ENCODE measurements around the gene DDX10.

Gene DDX10

DNA sequence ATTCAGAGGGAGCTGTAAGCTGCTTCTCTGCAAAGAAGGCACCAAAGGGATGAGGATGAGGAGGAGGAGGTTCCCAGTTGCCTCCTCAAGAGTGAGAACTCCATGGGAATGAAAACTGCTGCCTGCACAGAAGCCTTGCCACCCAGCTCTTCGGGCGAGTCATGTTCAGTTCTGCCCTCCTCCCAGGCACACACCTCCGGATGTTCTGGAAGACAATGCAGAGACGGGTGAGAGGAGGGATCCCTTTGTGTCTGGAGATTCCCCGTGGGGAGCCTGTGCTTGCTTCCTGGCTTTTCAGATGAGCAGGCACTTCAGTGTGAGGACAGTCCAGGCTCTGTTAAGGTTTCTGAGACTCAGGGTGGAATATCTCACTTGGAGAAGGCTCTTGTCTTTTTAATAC lies 295.6 kb downstream of the DDX10 start:
- TF ChIP-seq SPI1 (IDR thresholded peaks at IDR 0.05; ENCODE audit: borderline replicate concordance, low read depth), result no peak
- TF ChIP-seq GABPA (IDR thresholded peaks at IDR 0.05; ENCODE audit: low read depth), result no peak
- TF ChIP-seq POLR2AphosphoS5 (IDR thresholded peaks at IDR 0.05; ENCODE audit: low read depth), result no peak
- TF ChIP-seq, protein P1, sequence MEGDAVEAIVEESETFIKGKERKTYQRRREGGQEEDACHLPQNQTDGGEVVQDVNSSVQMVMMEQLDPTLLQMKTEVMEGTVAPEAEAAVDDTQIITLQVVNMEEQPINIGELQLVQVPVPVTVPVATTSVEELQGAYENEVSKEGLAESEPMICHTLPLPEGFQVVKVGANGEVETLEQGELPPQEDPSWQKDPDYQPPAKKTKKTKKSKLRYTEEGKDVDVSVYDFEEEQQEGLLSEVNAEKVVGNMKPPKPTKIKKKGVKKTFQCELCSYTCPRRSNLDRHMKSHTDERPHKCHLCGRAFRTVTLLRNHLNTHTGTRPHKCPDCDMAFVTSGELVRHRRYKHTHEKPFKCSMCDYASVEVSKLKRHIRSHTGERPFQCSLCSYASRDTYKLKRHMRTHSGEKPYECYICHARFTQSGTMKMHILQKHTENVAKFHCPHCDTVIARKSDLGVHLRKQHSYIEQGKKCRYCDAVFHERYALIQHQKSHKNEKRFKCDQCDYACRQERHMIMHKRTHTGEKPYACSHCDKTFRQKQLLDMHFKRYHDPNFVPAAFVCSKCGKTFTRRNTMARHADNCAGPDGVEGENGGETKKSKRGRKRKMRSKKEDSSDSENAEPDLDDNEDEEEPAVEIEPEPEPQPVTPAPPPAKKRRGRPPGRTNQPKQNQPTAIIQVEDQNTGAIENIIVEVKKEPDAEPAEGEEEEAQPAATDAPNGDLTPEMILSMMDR (IDR thresholded peaks at IDR 0.05; ENCODE audit: insufficient read depth, low read length), result no peak
- H3K27me3 ChIP-seq (ENCODE audit: insufficient read depth, poor library complexity, severe bottlenecking), result no peaks in the 10 kb centered on the region
- no peak overlapping the region for H3K27ac ChIP-seq (replicated peaks)
- DNase-seq (ENCODE audit: low read depth in 1 of 2, low spot score in 1 of 2), result no peak
- no peak overlapping the region for H3K4me3 ChIP-seq (replicated peaks; ENCODE audit: insufficient read depth, low read length)

DNA sequence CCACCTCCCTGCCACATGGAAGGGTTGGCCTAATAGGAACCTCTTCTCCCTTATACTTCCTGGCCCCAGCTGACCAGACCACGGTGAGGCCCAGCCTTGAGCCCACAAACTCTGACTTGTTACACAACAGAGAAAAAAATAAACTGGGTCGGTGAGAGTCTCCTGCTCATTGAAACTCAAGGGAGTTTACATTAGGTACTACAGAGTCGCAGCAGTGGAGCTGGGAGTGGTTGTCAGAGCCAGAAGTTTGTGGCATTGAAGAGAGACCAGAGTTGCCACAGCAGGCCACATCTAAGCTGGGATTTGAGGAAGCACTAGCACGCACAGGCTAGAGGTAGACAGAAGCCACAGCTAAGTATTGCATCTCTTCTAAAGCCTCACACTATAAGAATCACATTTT lies 296.2 kb downstream of the DDX10 start:
- no peak overlapping the region for H3K4me3 ChIP-seq (replicated peaks; ENCODE audit: insufficient read depth, low read length)
- TF ChIP-seq REST (IDR thresholded peaks at IDR 0.05; ENCODE audit: insufficient replicate concordance, low read depth) (no peak), POLR2AphosphoS5 (IDR thresholded peaks at IDR 0.05; ENCODE audit: low read depth) (no peak), SPI1 (IDR thresholded peaks at IDR 0.05; ENCODE audit: borderline replicate concordance, low read depth) (no peak), GABPA (IDR thresholded peaks at IDR 0.05; ENCODE audit: low read depth) (no peak)
- TF ChIP-seq, protein P1 (IDR thresholded peaks at IDR 0.05; ENCODE audit: insufficient read depth, low read length), result no peak
- DNase-seq (ENCODE audit: low read depth in 1 of 2, low spot score in 1 of 2), result peak in 1 of 2 experiments; percentile 75
- H3K27ac ChIP-seq (replicated peaks), result no peak overlapping the region
- H3K27me3 ChIP-seq (ENCODE audit: insufficient read depth, poor library complexity, severe bottlenecking), result no peaks in the 10 kb centered on the region

- TF ChIP-seq, protein P1 (IDR thresholded peaks at IDR 0.05; ENCODE audit: insufficient read depth, low read length), result no peak
- TF ChIP-seq REST (IDR thresholded peaks at IDR 0.05; ENCODE audit: insufficient replicate concordance, low read depth) (no peak), GABPA (IDR thresholded peaks at IDR 0.05; ENCODE audit: low read depth) (no peak), POLR2AphosphoS5 (IDR thresholded peaks at IDR 0.05; ENCODE audit: low read depth) (no peak), SPI1 (IDR thresholded peaks at IDR 0.05; ENCODE audit: borderline replicate concordance, low read depth) (no peak)
- DNase-seq (ENCODE audit: low read depth in 1 of 2, low spot score in 1 of 2), result no peak
- Histone ChIP-seq H3K27me3 (ENCODE audit: insufficient read depth, poor library complexity, severe bottlenecking) (no peaks in the 10 kb centered on the region), H3K4me3 (replicated peaks; ENCODE audit: insufficient read depth, low read length) (no peak overlapping the region), H3K27ac (replicated peaks) (no peak overlapping the region)
Observed at GRCh38 chr11:108963118-108963517, 298.2 kb downstream of the DDX10 start.

Measured in HL-60 (cell line).